ENCODE data around the gene ITPRID2. TPM values are rescaled to one million over a fixed set of nuclear protein-coding genes. Genes with fewer than 3 reads are reported as not detected.

ITPRID2 gene
- total and polyA plus RNA-seq, 7 donors = 70.9 to 135 (median 87.4) TPM

DNA sequence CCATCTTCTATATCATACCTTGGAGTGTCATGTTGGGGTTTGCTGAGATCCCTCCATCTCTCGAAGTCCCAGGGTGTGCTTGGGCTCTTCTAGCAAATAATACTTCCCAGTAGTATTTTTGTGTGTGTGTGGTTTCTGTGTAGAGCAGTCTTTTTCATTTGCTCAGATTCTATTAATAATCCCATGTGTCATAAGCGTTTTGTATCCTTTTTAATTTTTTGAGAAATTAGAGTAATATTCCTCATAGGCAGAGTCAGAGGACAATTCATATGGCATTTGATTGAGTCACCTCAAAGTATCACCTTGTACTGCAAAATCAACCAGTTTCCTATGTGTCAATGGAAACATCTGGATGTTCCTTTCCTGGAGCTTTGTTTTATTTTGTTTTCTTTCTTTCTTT lies 56.7 kb downstream of the ITPRID2 start:
- Histone ChIP-seq H3K4me3 (no peak overlapping the region), H3K27ac (no peak overlapping the region), H3K36me3 (no peaks in the 10 kb centered on the region), H3K4me1 (no peaks in the 10 kb centered on the region), H3K27me3 (no peaks in the 10 kb centered on the region), H3K9me3 (no peaks in the 10 kb centered on the region)
- WGBS, 2 donors = 91% methylated on average over 2 of the region's 2 CpGs
- TF ChIP-seq POLR2AphosphoS5 (IDR thresholded peaks at IDR 0.05) = no peak
- TF ChIP-seq, protein P1, sequence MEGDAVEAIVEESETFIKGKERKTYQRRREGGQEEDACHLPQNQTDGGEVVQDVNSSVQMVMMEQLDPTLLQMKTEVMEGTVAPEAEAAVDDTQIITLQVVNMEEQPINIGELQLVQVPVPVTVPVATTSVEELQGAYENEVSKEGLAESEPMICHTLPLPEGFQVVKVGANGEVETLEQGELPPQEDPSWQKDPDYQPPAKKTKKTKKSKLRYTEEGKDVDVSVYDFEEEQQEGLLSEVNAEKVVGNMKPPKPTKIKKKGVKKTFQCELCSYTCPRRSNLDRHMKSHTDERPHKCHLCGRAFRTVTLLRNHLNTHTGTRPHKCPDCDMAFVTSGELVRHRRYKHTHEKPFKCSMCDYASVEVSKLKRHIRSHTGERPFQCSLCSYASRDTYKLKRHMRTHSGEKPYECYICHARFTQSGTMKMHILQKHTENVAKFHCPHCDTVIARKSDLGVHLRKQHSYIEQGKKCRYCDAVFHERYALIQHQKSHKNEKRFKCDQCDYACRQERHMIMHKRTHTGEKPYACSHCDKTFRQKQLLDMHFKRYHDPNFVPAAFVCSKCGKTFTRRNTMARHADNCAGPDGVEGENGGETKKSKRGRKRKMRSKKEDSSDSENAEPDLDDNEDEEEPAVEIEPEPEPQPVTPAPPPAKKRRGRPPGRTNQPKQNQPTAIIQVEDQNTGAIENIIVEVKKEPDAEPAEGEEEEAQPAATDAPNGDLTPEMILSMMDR (IDR thresholded peaks at IDR 0.05) = no peak
- no peak for TF ChIP-seq POLR2A (IDR thresholded peaks at IDR 0.05)
- TF ChIP-seq EP300 (IDR thresholded peaks at IDR 0.05) = no peak
- intact Hi-C loops (cut with DNase I) = no loop called here
- DNase-seq = no peak

DNA sequence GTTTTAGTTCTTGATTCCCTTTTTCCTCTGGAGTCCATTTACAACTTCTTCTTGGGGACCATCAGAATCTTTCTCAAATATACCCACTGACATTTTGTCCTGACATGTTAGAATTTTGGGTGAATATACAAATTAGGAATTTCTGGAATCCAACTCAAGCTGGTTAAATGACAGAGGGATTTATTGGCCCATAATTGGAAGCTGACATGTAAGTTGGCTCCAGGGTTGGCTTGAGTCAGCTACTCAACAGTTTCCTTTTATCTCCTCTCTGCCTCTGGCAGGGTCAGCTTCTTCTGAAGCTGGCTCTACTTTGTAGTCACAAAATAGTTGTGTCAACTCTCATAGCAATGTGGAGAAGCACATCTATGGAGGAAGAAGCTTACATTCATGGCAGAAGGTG lies 57.5 kb downstream of the ITPRID2 start:
- Histone ChIP-seq H3K27me3 (no peaks in the 10 kb centered on the region), H3K27ac (no peak overlapping the region), H3K36me3 (no peaks in the 10 kb centered on the region), H3K4me1 (peaks cover 0 to 3% (median 0%) of the 10 kb centered on the region in 4 donors), H3K9me3 (no peaks in the 10 kb centered on the region), H3K4me3 (no peak overlapping the region)
- intact Hi-C loops (cut with DNase I) = no loop called here
- no peak for TF ChIP-seq POLR2AphosphoS5 (IDR thresholded peaks at IDR 0.05)
- TF ChIP-seq EP300 (IDR thresholded peaks at IDR 0.05) = no peak
- TF ChIP-seq, protein P1 (IDR thresholded peaks at IDR 0.05) = no peak
- TF ChIP-seq POLR2A (IDR thresholded peaks at IDR 0.05) = no peak
- DNase-seq = no peak

DNA sequence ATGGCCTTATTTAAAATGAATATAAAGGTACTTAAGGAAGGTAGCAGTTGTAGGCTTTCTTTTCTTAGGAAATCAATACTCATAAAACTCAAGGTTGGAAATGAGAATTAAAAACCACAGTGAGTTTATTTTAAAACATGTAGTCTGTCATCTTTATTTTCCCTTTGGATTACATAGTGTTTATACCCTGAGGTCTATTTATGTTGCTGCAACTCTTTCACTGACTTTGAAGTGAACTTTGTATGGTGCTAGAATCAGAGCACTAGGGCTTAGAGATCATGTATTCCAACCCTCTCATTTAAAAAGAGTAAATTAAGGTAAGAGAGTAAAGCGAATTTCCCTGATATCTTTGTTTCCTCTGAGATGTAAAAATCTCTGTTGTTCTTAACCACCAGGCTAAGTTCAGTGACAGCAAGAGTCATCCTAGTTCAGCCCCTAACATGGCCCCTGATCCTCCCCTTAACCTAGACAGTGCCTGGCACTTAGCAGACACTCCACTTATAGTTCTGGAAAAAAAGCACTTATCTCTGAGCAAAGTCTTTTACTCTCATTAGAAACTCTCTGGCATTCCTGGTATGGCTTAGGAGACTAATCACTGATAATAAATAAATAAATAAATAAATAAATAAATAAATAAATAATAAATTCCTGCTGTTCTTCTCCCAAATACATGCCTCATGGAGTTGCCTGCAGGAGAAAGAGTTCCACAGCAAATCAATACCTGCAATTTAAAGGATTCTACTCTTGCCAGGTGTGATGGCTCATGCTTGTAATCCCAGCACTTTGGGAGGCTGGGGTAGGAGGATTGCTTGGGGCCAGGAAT lies 61.1 kb downstream of the ITPRID2 start:
- Histone ChIP-seq H3K9me3 (no peaks in the 10 kb centered on the region), H3K36me3 (no peaks in the 10 kb centered on the region), H3K4me3 (no peak overlapping the region), H3K27me3 (no peaks in the 10 kb centered on the region), H3K4me1 (peaks cover 0 to 15% (median 0%) of the 10 kb centered on the region in 4 donors), H3K27ac (no peak overlapping the region)
- no peak for DNase-seq
- WGBS, 2 donors = 86 to 94% methylated on average over 1 of the region's 1 CpG
- no peak for TF ChIP-seq EP300 (IDR thresholded peaks at IDR 0.05)
- TF ChIP-seq POLR2AphosphoS5 (IDR thresholded peaks at IDR 0.05) = no peak
- TF ChIP-seq, protein P1 (IDR thresholded peaks at IDR 0.05) = no peak
- TF ChIP-seq POLR2A (IDR thresholded peaks at IDR 0.05) = no peak
- intact Hi-C loops (cut with DNase I) = no loop called here

DNA sequence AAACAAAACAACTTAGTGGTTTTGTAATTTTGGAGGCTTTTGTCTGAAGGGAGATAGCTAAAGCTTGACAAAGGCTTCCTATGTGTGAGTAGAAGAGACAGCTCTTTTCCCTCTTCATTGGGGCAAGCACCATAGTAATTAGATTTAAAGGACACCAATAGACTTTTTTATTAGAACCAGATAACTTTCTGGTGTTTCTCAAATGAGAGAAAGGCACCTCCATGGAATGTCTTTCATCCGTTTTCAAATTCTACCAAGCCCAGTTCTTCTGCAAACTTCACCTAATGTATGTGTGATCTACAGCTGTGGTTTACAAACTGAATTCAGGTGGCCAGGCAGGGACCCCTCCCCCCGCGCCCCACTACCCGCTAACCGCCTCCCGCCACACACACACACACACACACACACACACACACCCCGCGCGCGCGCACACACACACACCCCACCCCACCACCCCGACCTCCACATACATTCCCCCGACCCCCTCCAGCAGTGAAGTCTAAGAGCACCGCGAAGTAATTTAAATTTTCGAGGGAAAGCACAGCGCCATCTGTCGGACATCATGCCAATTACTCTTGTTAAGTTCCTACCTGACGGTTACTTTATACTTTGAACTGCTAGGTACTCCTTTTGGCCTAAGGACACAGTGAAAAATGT lies 62.5 kb downstream of the ITPRID2 start:
- H3K27ac ChIP-seq = no peak overlapping the region
- intact Hi-C loops (cut with DNase I) = loop anchor here (2.0 kb wide), 1 partner anchor 211 kb away; no protein-coding TSS in a partner anchor

More for the DNA sequence above, 62.5 kb downstream of the ITPRID2 start:
- H3K4me1 ChIP-seq = peaks cover 0 to 15% (median 0%) of the 10 kb centered on the region in 4 donors
- TF ChIP-seq, protein P1 (IDR thresholded peaks at IDR 0.05) = peak in 3 of 4 experiments; percentile 27 to 67 (median 42)
- TF ChIP-seq POLR2AphosphoS5 (IDR thresholded peaks at IDR 0.05) = no peak
- TF ChIP-seq EP300 (IDR thresholded peaks at IDR 0.05) = no peak
- TF ChIP-seq POLR2A (IDR thresholded peaks at IDR 0.05) = no peak
- DNase-seq = no peak
- H3K9me3 ChIP-seq = no peaks in the 10 kb centered on the region
- 5 to 9% methylated on average over 19 of the region's 19 CpGs for WGBS, 2 donors
- H3K36me3 ChIP-seq = no peaks in the 10 kb centered on the region
- peak overlapping the region in 3 of 4 donors; percentile 24 to 31 (median 31) for H3K4me3 ChIP-seq
- no peaks in the 10 kb centered on the region for H3K27me3 ChIP-seq
